Prostate gland (tissue), 2 donors: ENCODE measurements around the gene WNT5A.
A peak's percentile ranks its signal among the peaks of the same experiment; 100 is the strongest.

Experiments
- POLR2A ChIP-seq: fragments of 450-650 bp; IDR thresholded peaks from one replicate; pipeline ENCODE4 v1.6.1; 2016; ENCODE audit warnings: antibody characterized with exemption, mild to moderate bottlenecking
- POLR2AphosphoS5 ChIP-seq: sonication (generic); formaldehyde crosslinking; IDR thresholded peaks from one replicate; pipeline ENCODE4 v1.6.1; 2017; ENCODE audit warnings: antibody characterized with exemption
- TF ChIP-seq, protein P1 (sequence below), 4 experiments: fragments of 200-600 bp in 2 of 4; fragments of 450-650 bp in 2 of 4; sonication (generic) in 2 of 4; IDR thresholded peaks; 1 replicate in 3 of 4; 2 replicates in 1 of 4; pipeline ENCODE4 v1.5.1; 2016 to 2019; ENCODE audit warnings: antibody characterized with exemption in 4 of 4, mild to moderate bottlenecking in 2 of 4, moderate library complexity in 2 of 4

GRCh38 chr3:55484801-55485791 lies 2.0 kb downstream of the WNT5A start:
- TF ChIP-seq POLR2A (no peak), POLR2AphosphoS5 (no peak)
- TF ChIP-seq, protein P1, sequence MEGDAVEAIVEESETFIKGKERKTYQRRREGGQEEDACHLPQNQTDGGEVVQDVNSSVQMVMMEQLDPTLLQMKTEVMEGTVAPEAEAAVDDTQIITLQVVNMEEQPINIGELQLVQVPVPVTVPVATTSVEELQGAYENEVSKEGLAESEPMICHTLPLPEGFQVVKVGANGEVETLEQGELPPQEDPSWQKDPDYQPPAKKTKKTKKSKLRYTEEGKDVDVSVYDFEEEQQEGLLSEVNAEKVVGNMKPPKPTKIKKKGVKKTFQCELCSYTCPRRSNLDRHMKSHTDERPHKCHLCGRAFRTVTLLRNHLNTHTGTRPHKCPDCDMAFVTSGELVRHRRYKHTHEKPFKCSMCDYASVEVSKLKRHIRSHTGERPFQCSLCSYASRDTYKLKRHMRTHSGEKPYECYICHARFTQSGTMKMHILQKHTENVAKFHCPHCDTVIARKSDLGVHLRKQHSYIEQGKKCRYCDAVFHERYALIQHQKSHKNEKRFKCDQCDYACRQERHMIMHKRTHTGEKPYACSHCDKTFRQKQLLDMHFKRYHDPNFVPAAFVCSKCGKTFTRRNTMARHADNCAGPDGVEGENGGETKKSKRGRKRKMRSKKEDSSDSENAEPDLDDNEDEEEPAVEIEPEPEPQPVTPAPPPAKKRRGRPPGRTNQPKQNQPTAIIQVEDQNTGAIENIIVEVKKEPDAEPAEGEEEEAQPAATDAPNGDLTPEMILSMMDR (IDR thresholded peaks at IDR 0.05), result peak; percentile 57 to 80 (median 68)
